ENCODE measurements around the gene DUSP19. TPM values are rescaled to one million over a fixed set of nuclear protein-coding genes. Genes with fewer than 3 reads are reported as not detected.
"Not testable (repeated sequence)": the region's sequence is repeated elsewhere in the genome, so short reads cannot be mapped to it uniquely, and the experiment has no call there.

DUSP19 gene
- total and polyA plus RNA-seq, 4 donors = 0.27 to 2.2 (median 0.68) TPM

- Histone ChIP-seq H3K27me3 (ENCODE audit: control insufficient read depth in 4 of 4, insufficient read depth in 4 of 4, low read length in 3 of 4) (no peaks in the 10 kb centered on the region), H3K36me3 (ENCODE audit: control insufficient read depth in 4 of 4, insufficient read depth in 3 of 4, low read depth in 1 of 4, low read length in 3 of 4) (no peaks in the 10 kb centered on the region), H3K9ac (ENCODE audit: low read depth in 1 of 2, low read length in 2 of 2) (no peak overlapping the region), H3K9me3 (ENCODE audit: control insufficient read depth in 4 of 4, low read length in 3 of 4) (no peaks in the 10 kb centered on the region), H3K4me3 (ENCODE audit: low read depth in 1 of 3, low read length in 3 of 3) (no peak overlapping the region), H3K4me1 (ENCODE audit: control insufficient read depth in 4 of 4, insufficient read depth in 4 of 4, low read length in 3 of 4) (peaks cover 2 to 22% (median 16%) of the 10 kb centered on the region in 4 donors), H3K27ac (ENCODE audit: low read depth in 1 of 2, low read length in 2 of 2) (no peak overlapping the region)
- TF ChIP-seq RAD21 (IDR thresholded peaks at IDR 0.05) = no peak
- TF ChIP-seq RXRA (IDR thresholded peaks at IDR 0.05) = no peak
- TF ChIP-seq NR2F2 (IDR thresholded peaks at IDR 0.05) = no peak
- DNase-seq (ENCODE audit: low spot score) = no peak
- WGBS = 94% methylated on average over 2 of the region's 2 CpGs
These were observed 37.9 kb upstream of the DUSP19 start for GRCh38 chr2:183040604-183041003.

DNA sequence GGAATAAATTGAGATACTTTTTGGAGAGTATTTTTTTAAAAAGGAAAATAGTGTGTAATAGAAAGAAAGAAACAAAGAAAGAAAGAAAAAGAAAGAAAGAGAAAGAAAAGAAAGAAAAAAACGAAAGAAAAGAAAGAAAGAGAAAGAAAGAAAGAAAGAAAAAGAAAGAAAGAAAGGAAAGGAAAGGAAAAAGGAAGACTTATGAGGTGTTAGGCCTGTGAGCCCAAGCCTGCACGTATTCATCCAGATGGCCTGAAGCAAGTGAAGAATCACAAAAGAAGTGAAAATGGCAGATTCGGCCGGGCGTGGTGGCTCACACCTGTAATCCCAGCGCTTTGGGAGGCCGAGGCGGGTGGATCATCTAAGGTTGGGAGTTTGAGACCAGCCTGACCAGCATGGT is 35.0 kb upstream of the DUSP19 start:
- 91% methylated on average over 8 of the region's 8 CpGs for WGBS
- H3K4me3 ChIP-seq (ENCODE audit: low read depth in 1 of 3, low read length in 3 of 3); H3K4me1 ChIP-seq (ENCODE audit: control insufficient read depth in 4 of 4, insufficient read depth in 4 of 4, low read length in 3 of 4); H3K9me3 ChIP-seq (ENCODE audit: control insufficient read depth in 4 of 4, low read length in 3 of 4); H3K36me3 ChIP-seq (ENCODE audit: control insufficient read depth in 4 of 4, insufficient read depth in 3 of 4, low read depth in 1 of 4, low read length in 3 of 4); DNase-seq (ENCODE audit: low spot score); H3K9ac ChIP-seq (ENCODE audit: low read depth in 1 of 2, low read length in 2 of 2); H3K27me3 ChIP-seq (ENCODE audit: control insufficient read depth in 4 of 4, insufficient read depth in 4 of 4, low read length in 3 of 4); H3K27ac ChIP-seq (ENCODE audit: low read depth in 1 of 2, low read length in 2 of 2): not testable (repeated sequence)

GRCh38 chr2:183047486-183048125 is 30.9 kb upstream of the DUSP19 start:
- WGBS = 86% methylated on average over 5 of the region's 5 CpGs
- not testable (repeated sequence) for H3K36me3 ChIP-seq (ENCODE audit: control insufficient read depth in 4 of 4, insufficient read depth in 3 of 4, low read depth in 1 of 4, low read length in 3 of 4)

GRCh38 chr2:183049420-183049819 is 29.1 kb upstream of the DUSP19 start:
- Histone ChIP-seq H3K4me3 (ENCODE audit: low read depth in 1 of 3, low read length in 3 of 3) (no peak overlapping the region), H3K9ac (ENCODE audit: low read depth in 1 of 2, low read length in 2 of 2) (no peak overlapping the region), H3K36me3 (ENCODE audit: control insufficient read depth in 4 of 4, insufficient read depth in 3 of 4, low read depth in 1 of 4, low read length in 3 of 4) (no peaks in the 10 kb centered on the region), H3K27ac (ENCODE audit: low read depth in 1 of 2, low read length in 2 of 2) (no peak overlapping the region), H3K4me1 (ENCODE audit: control insufficient read depth in 4 of 4, insufficient read depth in 4 of 4, low read length in 3 of 4) (no peaks in the 10 kb centered on the region), H3K27me3 (ENCODE audit: control insufficient read depth in 4 of 4, insufficient read depth in 4 of 4, low read length in 3 of 4) (no peaks in the 10 kb centered on the region), H3K9me3 (ENCODE audit: control insufficient read depth in 4 of 4, low read length in 3 of 4) (no peaks in the 10 kb centered on the region)
- WGBS = 79% methylated on average over 5 of the region's 5 CpGs
- TF ChIP-seq, protein P1, sequence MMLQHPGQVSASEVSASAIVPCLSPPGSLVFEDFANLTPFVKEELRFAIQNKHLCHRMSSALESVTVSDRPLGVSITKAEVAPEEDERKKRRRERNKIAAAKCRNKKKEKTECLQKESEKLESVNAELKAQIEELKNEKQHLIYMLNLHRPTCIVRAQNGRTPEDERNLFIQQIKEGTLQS (IDR thresholded peaks at IDR 0.05) = no peak
- TF ChIP-seq, protein P2, sequence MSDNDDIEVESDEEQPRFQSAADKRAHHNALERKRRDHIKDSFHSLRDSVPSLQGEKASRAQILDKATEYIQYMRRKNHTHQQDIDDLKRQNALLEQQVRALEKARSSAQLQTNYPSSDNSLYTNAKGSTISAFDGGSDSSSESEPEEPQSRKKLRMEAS (IDR thresholded peaks at IDR 0.05) = no peak
- TF ChIP-seq TAF1 (conservative IDR thresholded peaks at IDR 0.05) = no peak
- TF ChIP-seq HNF4G (IDR thresholded peaks at IDR 0.05) = no peak
- TF ChIP-seq RAD21 (IDR thresholded peaks at IDR 0.05) = no peak
- no peak for TF ChIP-seq FOXA2 (IDR thresholded peaks at IDR 0.05)
- no peak for TF ChIP-seq GABPA (IDR thresholded peaks at IDR 0.05 in 1 of 2, conservative IDR thresholded peaks at IDR 0.05 in 1 of 2)
- TF ChIP-seq HNF4A (conservative IDR thresholded peaks at IDR 0.05) = no peak
- TF ChIP-seq YY1 (IDR thresholded peaks at IDR 0.05) = no peak
- no peak for TF ChIP-seq FOXA1 (IDR thresholded peaks at IDR 0.05)
- TF ChIP-seq CTCF (IDR thresholded peaks at IDR 0.05; ENCODE audit: low read depth, low read length, missing input control) = no peak
- no peak for TF ChIP-seq JUND (IDR thresholded peaks at IDR 0.05)
- TF ChIP-seq, protein P3, sequence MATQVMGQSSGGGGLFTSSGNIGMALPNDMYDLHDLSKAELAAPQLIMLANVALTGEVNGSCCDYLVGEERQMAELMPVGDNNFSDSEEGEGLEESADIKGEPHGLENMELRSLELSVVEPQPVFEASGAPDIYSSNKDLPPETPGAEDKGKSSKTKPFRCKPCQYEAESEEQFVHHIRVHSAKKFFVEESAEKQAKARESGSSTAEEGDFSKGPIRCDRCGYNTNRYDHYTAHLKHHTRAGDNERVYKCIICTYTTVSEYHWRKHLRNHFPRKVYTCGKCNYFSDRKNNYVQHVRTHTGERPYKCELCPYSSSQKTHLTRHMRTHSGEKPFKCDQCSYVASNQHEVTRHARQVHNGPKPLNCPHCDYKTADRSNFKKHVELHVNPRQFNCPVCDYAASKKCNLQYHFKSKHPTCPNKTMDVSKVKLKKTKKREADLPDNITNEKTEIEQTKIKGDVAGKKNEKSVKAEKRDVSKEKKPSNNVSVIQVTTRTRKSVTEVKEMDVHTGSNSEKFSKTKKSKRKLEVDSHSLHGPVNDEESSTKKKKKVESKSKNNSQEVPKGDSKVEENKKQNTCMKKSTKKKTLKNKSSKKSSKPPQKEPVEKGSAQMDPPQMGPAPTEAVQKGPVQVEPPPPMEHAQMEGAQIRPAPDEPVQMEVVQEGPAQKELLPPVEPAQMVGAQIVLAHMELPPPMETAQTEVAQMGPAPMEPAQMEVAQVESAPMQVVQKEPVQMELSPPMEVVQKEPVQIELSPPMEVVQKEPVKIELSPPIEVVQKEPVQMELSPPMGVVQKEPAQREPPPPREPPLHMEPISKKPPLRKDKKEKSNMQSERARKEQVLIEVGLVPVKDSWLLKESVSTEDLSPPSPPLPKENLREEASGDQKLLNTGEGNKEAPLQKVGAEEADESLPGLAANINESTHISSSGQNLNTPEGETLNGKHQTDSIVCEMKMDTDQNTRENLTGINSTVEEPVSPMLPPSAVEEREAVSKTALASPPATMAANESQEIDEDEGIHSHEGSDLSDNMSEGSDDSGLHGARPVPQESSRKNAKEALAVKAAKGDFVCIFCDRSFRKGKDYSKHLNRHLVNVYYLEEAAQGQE (IDR thresholded peaks at IDR 0.05) = no peak
- no peak for DNase-seq (ENCODE audit: low spot score)

More at GRCh38 chr2:183047486-183048125, 30.9 kb upstream of the DUSP19 start:
- not testable (repeated sequence) for H3K9me3 ChIP-seq (ENCODE audit: control insufficient read depth in 4 of 4, low read length in 3 of 4); H3K4me3 ChIP-seq (ENCODE audit: low read depth in 1 of 3, low read length in 3 of 3); H3K4me1 ChIP-seq (ENCODE audit: control insufficient read depth in 4 of 4, insufficient read depth in 4 of 4, low read length in 3 of 4); H3K27ac ChIP-seq (ENCODE audit: low read depth in 1 of 2, low read length in 2 of 2); H3K9ac ChIP-seq (ENCODE audit: low read depth in 1 of 2, low read length in 2 of 2); H3K27me3 ChIP-seq (ENCODE audit: control insufficient read depth in 4 of 4, insufficient read depth in 4 of 4, low read length in 3 of 4); DNase-seq (ENCODE audit: low spot score)

Measured in liver (tissue), 9 donors.